SK-N-MC (cell line): ENCODE data around the gene PTN.

Experiments used
- DNase-seq: peaks from one replicate; pipeline ENCODE4 v3.0.0-alpha.2; 2011; ENCODE audit warnings: low read depth, low spot score
- H3K27ac ChIP-seq: fragments of 200-600 bp; sonication (generic); 2 replicates; pipeline ENCODE4 v1.5.1; 2016; ENCODE audit warnings: mixed run types
- H3K36me3 ChIP-seq: fragments of 200-600 bp; sonication (generic); 2 replicates; pipeline ENCODE4 v1.6.1; 2017; ENCODE audit warnings: antibody characterized with exemption, low read length, mixed read lengths; ENCODE audit not compliant: insufficient read depth
- H3K4me3 ChIP-seq: fragments of 200-600 bp; sonication (generic); 2 replicates; pipeline ENCODE4 v1.5.1; 2016
- H3K9ac ChIP-seq: fragments of 200-600 bp; sonication (generic); 2 replicates; pipeline ENCODE4 v1.8.0; 2017; ENCODE audit warnings: mixed run types, mixed read lengths; ENCODE audit not compliant: insufficient read length
- H3K9me3 ChIP-seq: fragments of 200-600 bp; sonication (generic); 2 replicates; pipeline ENCODE4 v1.6.1; 2017; ENCODE audit warnings: low read depth, mild to moderate bottlenecking, antibody characterized with exemption, low read length, moderate library complexity, mixed read lengths
- EZH2 ChIP-seq: fragments of 200-600 bp; sonication (generic); IDR thresholded peaks from one replicate; pipeline ENCODE4 v1.6.1; 2017; ENCODE audit warnings: antibody characterized with exemption
- FOXP2 ChIP-seq: optimal IDR thresholded peaks from 2 replicates; pipeline ENCODE3; 2011; ENCODE audit warnings: mild to moderate bottlenecking, moderate library complexity; ENCODE audit not compliant: insufficient read depth; ENCODE audit errors: extremely low read length, control extremely low read depth
- POLR2AphosphoS5 ChIP-seq: IDR thresholded peaks from 2 replicates; pipeline ENCODE4 v1.6.1; 2012; ENCODE audit warnings: mild to moderate bottlenecking, low read depth, low read length, borderline replicate concordance

Gene PTN

DNA sequence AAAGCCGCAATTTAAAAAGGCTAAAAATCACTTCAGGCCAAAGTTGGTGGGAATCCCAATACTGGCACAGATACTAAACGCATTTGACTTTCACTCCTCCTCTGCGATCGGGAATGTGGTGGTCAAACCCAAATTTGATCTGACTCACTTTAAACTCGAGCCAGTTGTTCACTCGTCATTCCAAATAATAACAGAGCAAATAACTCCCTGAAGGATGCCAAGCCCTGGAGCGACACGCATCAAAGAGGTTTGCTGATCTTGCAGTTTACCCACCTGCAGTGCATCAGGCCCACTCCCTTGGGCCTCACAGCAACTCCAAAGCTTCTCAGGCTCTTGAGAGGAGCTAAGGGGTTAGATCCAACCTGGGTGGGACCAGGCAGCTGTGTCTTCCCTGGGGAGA, 12.2 kb downstream of the PTN start:
- H3K9ac ChIP-seq, result no peak overlapping the region
- TF ChIP-seq POLR2AphosphoS5 (no peak), FOXP2 (no peak), EZH2 (no peak)
- H3K36me3 ChIP-seq, result no peaks in the 10 kb centered on the region
- H3K27ac ChIP-seq, result no peak overlapping the region
- H3K4me3 ChIP-seq, result no peak overlapping the region
- H3K9me3 ChIP-seq, result no peaks in the 10 kb centered on the region
- no peak for DNase-seq

GRCh38 chr7:137329411-137329810, 14.1 kb downstream of the PTN start:
- DNase-seq, result no peak
- H3K4me3 ChIP-seq, result no peak overlapping the region
- no peak overlapping the region for H3K27ac ChIP-seq
- H3K9me3 ChIP-seq, result no peaks in the 10 kb centered on the region
- no peaks in the 10 kb centered on the region for H3K36me3 ChIP-seq
- H3K9ac ChIP-seq, result no peak overlapping the region
- no peak for TF ChIP-seq POLR2AphosphoS5
- no peak for TF ChIP-seq EZH2
- no peak for TF ChIP-seq FOXP2

DNA sequence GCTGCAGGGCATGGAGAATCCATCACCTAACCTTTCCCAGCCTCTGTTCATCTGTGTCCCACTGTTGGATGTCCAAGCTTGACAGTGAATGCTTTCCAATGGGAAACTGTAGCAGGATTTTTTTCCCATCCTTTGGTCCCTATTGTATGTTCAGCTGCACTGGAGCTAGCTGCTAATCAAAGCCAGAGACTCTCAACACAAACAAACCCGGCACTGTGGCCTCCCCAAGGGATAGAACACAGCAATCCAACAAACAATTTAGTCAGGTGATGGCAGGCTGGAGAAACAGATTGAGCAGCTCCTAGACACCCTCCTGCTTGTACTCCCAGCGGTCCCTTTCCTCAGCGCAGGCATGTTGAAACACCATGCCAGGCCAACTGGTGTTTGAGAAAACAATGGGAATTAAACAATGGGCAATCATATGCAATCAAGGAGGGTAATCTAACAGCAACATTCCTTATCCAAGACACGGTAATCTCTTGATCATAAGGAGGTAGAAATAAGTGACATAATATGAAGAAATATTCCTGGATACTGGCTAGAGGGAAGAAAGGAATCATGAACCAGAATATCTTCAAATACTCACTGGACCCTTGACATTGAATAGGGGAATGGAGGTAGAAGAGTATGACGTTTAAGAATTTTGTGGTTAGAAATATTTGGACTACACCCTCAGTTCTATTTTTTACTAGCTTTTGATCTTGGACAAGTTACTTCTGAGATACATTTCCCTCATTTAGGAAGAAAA, 15.0 kb downstream of the PTN start:
- Histone ChIP-seq H3K27ac (no peak overlapping the region), H3K4me3 (no peak overlapping the region), H3K36me3 (no peaks in the 10 kb centered on the region), H3K9me3 (no peaks in the 10 kb centered on the region), H3K9ac (no peak overlapping the region)
- no peak for DNase-seq
- TF ChIP-seq POLR2AphosphoS5, result no peak
- no peak for TF ChIP-seq EZH2
- TF ChIP-seq FOXP2, result no peak

- peak overlapping the region; percentile 42 for H3K4me3 ChIP-seq
- peak; percentile 83 for DNase-seq
- H3K9ac ChIP-seq, result no peak overlapping the region
- H3K27ac ChIP-seq, result peak overlapping the region; percentile 69
- no peaks in the 10 kb centered on the region for H3K36me3 ChIP-seq
- TF ChIP-seq POLR2AphosphoS5, result peak; percentile 58; the same call in 1 of the 2 replicates
- no peak for TF ChIP-seq EZH2
- no peaks in the 10 kb centered on the region for H3K9me3 ChIP-seq
Measured at GRCh38 chr7:137325927-137326326, 17.6 kb downstream of the PTN start.

- no peak overlapping the region for H3K9ac ChIP-seq
- no peaks in the 10 kb centered on the region for H3K9me3 ChIP-seq
- peak overlapping the region; percentile 42 for H3K4me3 ChIP-seq
- H3K36me3 ChIP-seq, result no peaks in the 10 kb centered on the region
- TF ChIP-seq POLR2AphosphoS5, result peak; percentile 38; the same call in 1 of the 2 replicates
- TF ChIP-seq FOXP2, result no peak
- H3K27ac ChIP-seq, result peak overlapping the region; percentile 69
- peak; percentile 42 for DNase-seq
Measured at GRCh38 chr7:137324796-137325696, 18.5 kb downstream of the PTN start.

DNA sequence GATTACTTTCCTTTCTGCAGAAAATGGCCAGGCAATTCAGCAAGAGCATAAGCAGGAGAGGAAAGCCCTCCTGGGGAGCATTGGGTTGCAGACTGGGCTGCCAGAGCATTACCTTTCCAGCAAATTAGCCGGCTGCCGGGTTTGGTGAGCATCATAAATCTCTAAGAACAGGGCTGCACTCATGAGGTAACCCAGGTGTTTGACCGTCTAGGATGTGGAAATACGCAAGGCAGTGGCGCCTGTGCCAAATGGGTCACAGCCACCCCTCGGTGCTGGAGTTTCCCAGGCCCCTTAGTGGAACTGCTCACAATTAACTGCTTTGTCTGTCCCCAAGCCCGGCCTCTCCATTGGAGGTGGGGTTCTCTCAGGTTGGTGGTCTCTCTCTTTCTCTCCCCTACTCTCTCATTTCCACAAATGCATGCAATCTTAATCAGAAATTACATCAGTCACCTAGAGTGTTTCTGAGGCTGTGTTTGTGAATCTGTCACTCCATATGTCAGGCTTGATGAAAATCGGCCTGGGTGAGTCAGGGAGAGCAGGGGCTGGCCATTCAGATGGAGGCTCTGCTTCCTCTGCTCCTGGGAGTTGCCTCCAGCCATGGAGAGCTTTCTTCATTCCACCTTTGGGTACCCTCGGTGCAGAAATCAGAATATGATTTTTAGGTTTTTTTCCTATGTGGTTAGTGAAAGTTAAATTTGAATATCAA, 26.7 kb downstream of the PTN start:
- Histone ChIP-seq H3K9ac (no peak overlapping the region), H3K36me3 (no peaks in the 10 kb centered on the region), H3K27ac (no peak overlapping the region), H3K4me3 (no peak overlapping the region), H3K9me3 (no peaks in the 10 kb centered on the region)
- DNase-seq, result no peak
- no peak for TF ChIP-seq POLR2AphosphoS5
- no peak for TF ChIP-seq EZH2
- TF ChIP-seq FOXP2, result no peak

- H3K36me3 ChIP-seq, result no peaks in the 10 kb centered on the region
- TF ChIP-seq POLR2AphosphoS5 (no peak), EZH2 (no peak), FOXP2 (no peak)
- H3K27ac ChIP-seq, result no peak overlapping the region
- DNase-seq, result no peak
- no peaks in the 10 kb centered on the region for H3K9me3 ChIP-seq
- H3K4me3 ChIP-seq, result no peak overlapping the region
- H3K9ac ChIP-seq, result no peak overlapping the region
Measured at GRCh38 chr7:137313201-137313600, 30.3 kb downstream of the PTN start.

DNA sequence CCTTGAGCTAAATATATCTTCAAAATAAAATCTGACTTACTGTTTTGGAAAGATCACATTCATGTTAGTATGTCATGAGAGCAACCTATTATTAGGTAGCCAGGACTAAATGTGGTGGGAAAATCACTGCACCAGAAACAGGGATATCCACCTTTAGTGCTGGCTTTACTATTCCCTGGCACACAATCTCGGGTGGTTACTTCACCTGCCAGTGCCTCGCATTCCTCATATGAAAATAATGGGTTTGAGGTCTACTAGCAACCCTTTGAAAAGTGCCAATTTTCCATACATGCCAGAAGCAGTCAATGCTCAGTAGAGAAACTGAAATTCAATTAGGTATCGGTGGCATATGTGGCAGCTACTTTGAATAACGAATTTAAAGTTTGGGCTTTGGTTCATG, 36.8 kb downstream of the PTN start:
- H3K4me3 ChIP-seq, result no peak overlapping the region
- no peaks in the 10 kb centered on the region for H3K9me3 ChIP-seq
- H3K27ac ChIP-seq, result no peak overlapping the region
- no peak overlapping the region for H3K9ac ChIP-seq
- H3K36me3 ChIP-seq, result no peaks in the 10 kb centered on the region
- TF ChIP-seq FOXP2 (no peak), POLR2AphosphoS5 (no peak), EZH2 (no peak)
- no peak for DNase-seq
